PC-3 (cell line): Measurements from ENCODE around the gene ARHGEF3.

Source experiments
- EZH2 ChIP-seq: fragments of 300-600 bp; sonication (generic); IDR thresholded peaks from one replicate; pipeline ENCODE4 v1.6.1; 2017; ENCODE audit warnings: antibody characterized with exemption, mild to moderate bottlenecking, low read length; ENCODE audit not compliant: unreplicated experiment
- EZH2phosphoT487 ChIP-seq: fragments of 300-600 bp; sonication (generic); IDR thresholded peaks from 2 replicates; pipeline ENCODE4 v1.6.1; 2018; ENCODE audit warnings: mild to moderate bottlenecking, antibody characterized with exemption, low read length, borderline replicate concordance
- TF ChIP-seq, protein P1 (sequence below): fragments of 300-600 bp; sonication (generic); conservative IDR thresholded peaks from 2 replicates; pipeline ENCODE4 v1.5.1; 2017; ENCODE audit warnings: antibody characterized with exemption, low read depth, mild to moderate bottlenecking, low read length

DNA sequence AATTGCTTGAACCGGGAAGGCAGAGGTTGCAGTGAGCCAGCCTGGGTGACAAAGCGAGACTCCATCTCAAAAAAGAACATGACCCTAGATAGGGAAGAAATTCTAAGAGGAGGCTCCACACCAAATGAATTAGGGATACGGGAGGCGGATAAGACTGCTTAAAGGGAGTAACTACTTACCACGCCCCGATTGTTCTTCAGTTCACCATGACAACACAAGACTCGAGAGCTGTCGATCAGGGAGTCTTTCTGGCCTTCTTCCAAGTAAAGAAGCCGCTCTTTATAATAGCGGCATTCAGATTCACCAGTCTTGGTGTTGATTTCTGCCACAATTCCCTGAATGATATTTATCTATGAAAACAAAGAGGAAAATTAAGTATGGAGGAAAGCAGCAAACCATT, 64.7 kb downstream of the ARHGEF3 start:
- TF ChIP-seq, protein P1, sequence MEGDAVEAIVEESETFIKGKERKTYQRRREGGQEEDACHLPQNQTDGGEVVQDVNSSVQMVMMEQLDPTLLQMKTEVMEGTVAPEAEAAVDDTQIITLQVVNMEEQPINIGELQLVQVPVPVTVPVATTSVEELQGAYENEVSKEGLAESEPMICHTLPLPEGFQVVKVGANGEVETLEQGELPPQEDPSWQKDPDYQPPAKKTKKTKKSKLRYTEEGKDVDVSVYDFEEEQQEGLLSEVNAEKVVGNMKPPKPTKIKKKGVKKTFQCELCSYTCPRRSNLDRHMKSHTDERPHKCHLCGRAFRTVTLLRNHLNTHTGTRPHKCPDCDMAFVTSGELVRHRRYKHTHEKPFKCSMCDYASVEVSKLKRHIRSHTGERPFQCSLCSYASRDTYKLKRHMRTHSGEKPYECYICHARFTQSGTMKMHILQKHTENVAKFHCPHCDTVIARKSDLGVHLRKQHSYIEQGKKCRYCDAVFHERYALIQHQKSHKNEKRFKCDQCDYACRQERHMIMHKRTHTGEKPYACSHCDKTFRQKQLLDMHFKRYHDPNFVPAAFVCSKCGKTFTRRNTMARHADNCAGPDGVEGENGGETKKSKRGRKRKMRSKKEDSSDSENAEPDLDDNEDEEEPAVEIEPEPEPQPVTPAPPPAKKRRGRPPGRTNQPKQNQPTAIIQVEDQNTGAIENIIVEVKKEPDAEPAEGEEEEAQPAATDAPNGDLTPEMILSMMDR = no peak
- TF ChIP-seq EZH2 (no peak), EZH2phosphoT487 (no peak)
